Body of pancreas (tissue), 4 donors: ENCODE results near the gene SLC33A1. TPM values are rescaled to one million over a fixed set of nuclear protein-coding genes. Genes with fewer than 3 reads are reported as not detected.
"Not testable (repeated sequence)": the region's sequence is repeated elsewhere in the genome, so short reads cannot be mapped to it uniquely, and the experiment has no call there.

Source experiments
- ATAC-seq: fragments of 150-250 bp; one replicate; pipeline ENCODE4 v1.9.1; 2016
- DNase-seq, 4 donors: peaks; one replicate each; pipeline ENCODE4 v3.0.0-alpha.2; 2019
- H3K27ac ChIP-seq, 4 donors: fragments of 200-600 bp; sonication (generic); 1 replicate in 3 of 4; 2 replicates in 1 of 4; pipeline versions ENCODE4 v1.5.1 to v1.6.1; 2016 to 2019; ENCODE audit warnings: mild to moderate bottlenecking in 1 of 4, mixed read lengths in 1 of 4, moderate library complexity in 1 of 4
- H3K27me3 ChIP-seq, 2 donors: fragments of 200-600 bp; sonication (generic); one replicate each; pipeline ENCODE4 v1.6.0; 2016; ENCODE audit warnings: mild to moderate bottlenecking in 1 of 2
- H3K36me3 ChIP-seq, 2 donors: fragments of 200-600 bp; sonication (generic); replicated peaks in 1 of 2; 2 replicates each; pipeline ENCODE4 v1.5.1; 2016; ENCODE audit warnings: low read depth in 2 of 2; ENCODE audit not compliant: insufficient read depth in 1 of 2
- H3K4me1 ChIP-seq: fragments of 200-600 bp; sonication (generic); one replicate; pipeline ENCODE4 v1.6.0; 2016
- H3K4me3 ChIP-seq, 2 donors: fragments of 200-600 bp; sonication (generic); 1 replicate in 1 of 2; 2 replicates in 1 of 2; pipeline ENCODE4 v1.5.1; 2016 to 2019
- H3K9me3 ChIP-seq, 3 donors: fragments of 200-600 bp; sonication (generic); 1 replicate in 2 of 3; 2 replicates in 1 of 3; pipeline ENCODE4 v1.5.1; 2016
- POLR2A ChIP-seq, 3 donors: fragments of 450-650 bp; IDR thresholded peaks; one replicate each; pipeline ENCODE4 v1.6.1; 2016; ENCODE audit warnings: antibody characterized with exemption in 3 of 3, mild to moderate bottlenecking in 2 of 3
- WGBS, 2 donors: methylation state at CpG; one replicate each; pipeline ENCODE4 v1.1.5; 2017; 5-methylcytosine and 5-hydroxymethylcytosine counted together
- intact Hi-C: fragments of 100-400 bp; cut with DNase I; formaldehyde crosslinking; loops from one replicate; pipeline ENCODE4 v1.15.1; 2023
- total RNA-seq, 2 donors: library from RNA; depleted of rRNA; stranded (reverse); fragments of >200 nt; gene quantifications; one replicate each; pipeline ENCODE4 v1.1.0, GENCODE V29; 2016
- TF ChIP-seq, protein P1 (sequence below), 7 experiments: fragments of 450-650 bp in 4 of 7; fragments of 200-600 bp in 3 of 7; sonication (generic) in 3 of 7; IDR thresholded peaks; one replicate each; pipeline ENCODE4 v1.5.1; 2016 to 2019; ENCODE audit warnings: antibody characterized with exemption in 7 of 7

The SLC33A1 gene
- total RNA-seq, 2 donors from 2014 or later = 40.0 to 42.2 TPM

DNA sequence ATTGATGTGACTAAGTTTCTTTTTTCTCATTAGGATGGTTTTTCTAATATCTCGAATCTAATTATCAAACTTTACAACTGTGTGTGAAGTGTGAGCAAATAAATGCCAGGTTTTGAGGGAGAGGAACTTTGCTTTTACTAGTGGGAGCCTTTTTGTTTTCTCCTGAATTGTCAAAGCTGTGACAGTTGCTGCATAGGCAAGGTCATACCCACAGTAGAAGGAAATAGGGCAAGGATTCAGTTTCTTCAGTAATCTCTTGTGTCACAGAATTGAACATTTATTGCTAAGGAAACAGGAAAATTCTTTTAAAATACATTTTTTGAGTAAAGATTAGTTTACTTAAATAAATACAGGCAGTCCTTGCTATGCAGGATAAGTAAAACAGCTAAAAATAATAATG, 35.7 kb upstream of the SLC33A1 start:
- no peak for ATAC-seq

DNA sequence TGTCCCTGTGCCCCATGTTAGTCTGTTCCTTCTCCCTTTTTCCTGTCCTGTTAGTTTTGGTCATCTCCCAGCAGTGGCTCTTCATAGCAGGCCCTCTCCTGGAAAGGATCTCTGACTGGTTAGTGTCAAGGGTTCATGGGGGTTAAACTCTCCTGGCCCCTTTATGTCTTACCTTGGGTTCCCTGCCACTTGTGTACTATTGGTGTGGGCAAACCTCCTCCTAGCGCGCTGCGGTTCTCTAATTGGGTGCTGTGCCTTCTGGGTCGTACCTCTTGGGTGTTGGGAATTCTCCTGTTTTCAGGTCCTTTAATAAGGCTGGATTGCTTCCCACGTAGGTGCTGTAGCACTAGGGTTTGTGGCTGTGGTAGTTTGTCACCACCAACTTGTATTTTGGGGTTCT, 35.0 kb upstream of the SLC33A1 start:
- DNase-seq (no peak), ATAC-seq (no peak)
- TF ChIP-seq, protein P1, sequence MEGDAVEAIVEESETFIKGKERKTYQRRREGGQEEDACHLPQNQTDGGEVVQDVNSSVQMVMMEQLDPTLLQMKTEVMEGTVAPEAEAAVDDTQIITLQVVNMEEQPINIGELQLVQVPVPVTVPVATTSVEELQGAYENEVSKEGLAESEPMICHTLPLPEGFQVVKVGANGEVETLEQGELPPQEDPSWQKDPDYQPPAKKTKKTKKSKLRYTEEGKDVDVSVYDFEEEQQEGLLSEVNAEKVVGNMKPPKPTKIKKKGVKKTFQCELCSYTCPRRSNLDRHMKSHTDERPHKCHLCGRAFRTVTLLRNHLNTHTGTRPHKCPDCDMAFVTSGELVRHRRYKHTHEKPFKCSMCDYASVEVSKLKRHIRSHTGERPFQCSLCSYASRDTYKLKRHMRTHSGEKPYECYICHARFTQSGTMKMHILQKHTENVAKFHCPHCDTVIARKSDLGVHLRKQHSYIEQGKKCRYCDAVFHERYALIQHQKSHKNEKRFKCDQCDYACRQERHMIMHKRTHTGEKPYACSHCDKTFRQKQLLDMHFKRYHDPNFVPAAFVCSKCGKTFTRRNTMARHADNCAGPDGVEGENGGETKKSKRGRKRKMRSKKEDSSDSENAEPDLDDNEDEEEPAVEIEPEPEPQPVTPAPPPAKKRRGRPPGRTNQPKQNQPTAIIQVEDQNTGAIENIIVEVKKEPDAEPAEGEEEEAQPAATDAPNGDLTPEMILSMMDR (IDR thresholded peaks at IDR 0.05) = no peak
- TF ChIP-seq POLR2A (IDR thresholded peaks at IDR 0.05) = no peak
- peaks cover 0 to 1% of the 10 kb centered on the region in 2 donors for H3K36me3 ChIP-seq
- peaks cover 27% of the 10 kb centered on the region for H3K4me1 ChIP-seq
- intact Hi-C loops = no loop called here
- no peaks in the 10 kb centered on the region for H3K9me3 ChIP-seq
- no peak overlapping the region for H3K4me3 ChIP-seq
- no peak overlapping the region for H3K27ac ChIP-seq
- no peaks in the 10 kb centered on the region for H3K27me3 ChIP-seq
- 83 to 87% methylated on average over 5 of the region's 5 CpGs for WGBS, 2 donors

More for the DNA sequence above, 35.7 kb upstream of the SLC33A1 start:
- Histone ChIP-seq H3K9me3 (no peaks in the 10 kb centered on the region), H3K27me3 (no peaks in the 10 kb centered on the region), H3K36me3 (peaks cover 0 to 2% of the 10 kb centered on the region in 2 donors), H3K4me1 (peaks cover 21% of the 10 kb centered on the region), H3K4me3 (no peak overlapping the region), H3K27ac (no peak overlapping the region)
- WGBS, 2 donors = 17 to 24% methylated on average over 1 of the region's 1 CpG
- no peak for DNase-seq
- intact Hi-C loops = no loop called here
- TF ChIP-seq, protein P1 (IDR thresholded peaks at IDR 0.05) = no peak

- Histone ChIP-seq H3K4me1 (peaks cover 28% of the 10 kb centered on the region), H3K27me3 (no peaks in the 10 kb centered on the region), H3K4me3 (no peak overlapping the region), H3K27ac (no peak overlapping the region), H3K36me3 (no peaks in the 10 kb centered on the region), H3K9me3 (no peaks in the 10 kb centered on the region)
- no peak for TF ChIP-seq POLR2A (IDR thresholded peaks at IDR 0.05)
- TF ChIP-seq, protein P1 (IDR thresholded peaks at IDR 0.05) = no peak
- WGBS, 2 donors = 79 to 94% methylated on average over 1 of the region's 1 CpG
- DNase-seq (no peak), ATAC-seq (no peak)
- intact Hi-C loops = no loop called here
Measured at GRCh38 chr3:155886915-155887314, 32.7 kb upstream of the SLC33A1 start.

DNA sequence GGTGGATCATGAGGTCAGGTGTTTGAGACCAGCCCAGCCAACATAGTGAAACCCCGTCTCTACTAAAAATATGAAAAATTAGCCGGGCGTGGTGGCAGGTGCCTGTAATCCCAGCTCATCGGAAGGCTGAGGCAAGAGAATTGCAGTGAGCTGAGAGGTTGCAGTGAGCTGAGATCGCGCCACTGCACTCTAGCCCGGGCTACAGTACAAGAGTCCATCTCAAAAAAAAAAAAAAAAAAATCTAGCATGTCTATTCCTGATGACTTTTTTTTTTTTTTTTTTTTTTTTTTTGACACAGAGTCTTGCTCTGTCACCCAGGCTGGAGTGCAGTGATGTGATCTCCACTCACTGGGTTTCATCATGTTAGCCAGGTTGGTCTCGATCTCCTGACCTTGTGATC, 32.1 kb upstream of the SLC33A1 start:
- ATAC-seq, intact Hi-C loops: not testable (repeated sequence)

DNA sequence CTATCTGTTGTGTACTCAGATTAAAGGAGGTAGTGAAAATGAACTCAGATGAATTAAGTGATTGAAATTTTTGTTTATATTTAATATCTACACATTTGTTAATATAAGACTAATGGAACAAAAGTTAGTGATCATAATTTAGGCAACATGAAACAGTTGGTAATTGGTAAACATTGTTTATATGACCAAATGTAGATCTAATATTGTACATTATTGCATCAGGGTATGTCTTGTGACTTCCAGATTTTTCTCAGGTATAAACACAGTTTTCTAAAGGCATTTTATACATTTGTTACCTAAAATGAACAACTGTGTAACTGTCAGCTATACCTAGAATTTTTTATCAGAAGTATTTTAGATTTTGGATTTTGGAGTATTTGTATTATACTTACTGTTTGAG, 31.1 kb upstream of the SLC33A1 start:
- intact Hi-C loops = no loop called here
- no peaks in the 10 kb centered on the region for H3K36me3 ChIP-seq
- no peaks in the 10 kb centered on the region for H3K9me3 ChIP-seq
- no peak overlapping the region for H3K4me3 ChIP-seq
- TF ChIP-seq, protein P1 (IDR thresholded peaks at IDR 0.05) = no peak
- no peak for TF ChIP-seq POLR2A (IDR thresholded peaks at IDR 0.05)
- ATAC-seq = no peak
- no peaks in the 10 kb centered on the region for H3K27me3 ChIP-seq
- H3K4me1 ChIP-seq = peaks cover 20% of the 10 kb centered on the region
- no peak for DNase-seq
- no peak overlapping the region for H3K27ac ChIP-seq

More for the DNA sequence above, 32.1 kb upstream of the SLC33A1 start:
- peaks cover 28% of the 10 kb centered on the region for H3K4me1 ChIP-seq
- H3K4me3 ChIP-seq, H3K27ac ChIP-seq, DNase-seq, H3K27me3 ChIP-seq, H3K36me3 ChIP-seq, H3K9me3 ChIP-seq: not testable (repeated sequence)
- WGBS, 2 donors = 94 to 96% methylated on average over 8 of the region's 8 CpGs
